ENCODE measurements around the gene NHERF2.

NHERF2 gene

GRCh38 chr16:2063861-2064260, 37.2 kb downstream of the NHERF2 start:
- DNase-seq = no peak

- no peak for DNase-seq
Observed at GRCh38 chr16:2064368-2064945, 37.8 kb downstream of the NHERF2 start.

- DNase-seq = no peak
Observed at GRCh38 chr16:2066139-2066538, 39.4 kb downstream of the NHERF2 start.

- DNase-seq = no peak
Observed at GRCh38 chr16:2070576-2071453, 44.1 kb downstream of the NHERF2 start.

DNA sequence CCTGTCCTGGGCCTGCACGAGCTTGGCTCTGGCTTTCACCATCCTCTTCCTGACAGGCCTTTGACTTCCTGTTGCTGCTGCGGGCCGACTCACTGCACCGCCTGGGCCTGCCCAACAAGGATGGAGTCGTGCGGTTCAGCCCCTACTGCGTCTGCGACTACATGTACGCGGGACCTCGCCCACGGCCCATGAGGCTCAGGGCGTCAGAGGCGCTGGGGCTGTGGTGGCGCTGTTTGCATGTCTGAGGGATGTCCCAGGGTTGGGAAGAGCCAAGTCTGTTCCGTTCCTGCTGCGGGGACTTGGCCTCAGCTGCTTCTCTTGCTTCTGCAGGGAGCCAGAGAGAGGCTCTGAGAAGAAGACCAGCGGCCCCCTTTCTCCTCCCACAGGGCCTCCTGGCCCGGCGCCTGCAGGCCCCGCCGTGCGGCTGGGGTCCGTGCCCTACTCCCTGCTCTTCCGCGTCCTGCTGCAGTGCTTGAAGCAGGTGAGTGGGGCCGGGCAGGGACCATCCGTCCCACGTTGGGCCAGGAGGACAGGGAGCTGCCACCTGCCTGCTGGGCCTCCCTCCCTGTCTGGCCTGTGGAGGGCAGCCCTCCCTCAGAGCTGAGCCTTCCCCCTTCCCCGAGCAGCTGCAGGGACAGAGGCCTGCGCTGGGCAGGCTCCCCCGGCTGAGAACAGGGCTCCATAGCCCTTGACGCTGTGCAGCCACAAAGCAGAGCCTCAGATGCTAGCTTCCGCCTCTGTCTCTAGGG, 44.9 kb downstream of the NHERF2 start:
- no peak for DNase-seq

DNA sequence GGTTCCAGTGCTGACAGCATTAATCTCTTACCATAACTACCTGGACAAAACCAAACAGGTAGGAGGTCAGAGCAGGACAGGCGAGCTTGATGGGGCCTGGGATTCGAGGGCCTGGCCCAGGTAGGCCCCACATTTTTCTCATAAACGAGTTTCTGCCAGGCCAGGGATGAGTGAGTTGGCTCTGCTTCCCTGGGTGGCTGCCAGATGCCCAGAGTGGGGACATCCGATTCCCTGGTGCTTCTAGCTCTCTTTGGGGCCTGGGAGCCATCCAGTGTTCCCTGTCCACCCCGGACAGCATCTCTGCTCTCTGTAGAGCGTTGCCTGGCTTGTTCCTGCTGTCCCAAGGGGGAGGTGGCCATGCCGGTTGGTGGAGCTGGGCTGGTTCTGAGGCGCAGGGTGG, 46.2 kb downstream of the NHERF2 start:
- DNase-seq = no peak

- DNase-seq = no peak
Observed at GRCh38 chr16:2074071-2074470, 47.4 kb downstream of the NHERF2 start.

GRCh38 chr16:2075631-2076030, 48.9 kb downstream of the NHERF2 start:
- no peak for DNase-seq

DNA sequence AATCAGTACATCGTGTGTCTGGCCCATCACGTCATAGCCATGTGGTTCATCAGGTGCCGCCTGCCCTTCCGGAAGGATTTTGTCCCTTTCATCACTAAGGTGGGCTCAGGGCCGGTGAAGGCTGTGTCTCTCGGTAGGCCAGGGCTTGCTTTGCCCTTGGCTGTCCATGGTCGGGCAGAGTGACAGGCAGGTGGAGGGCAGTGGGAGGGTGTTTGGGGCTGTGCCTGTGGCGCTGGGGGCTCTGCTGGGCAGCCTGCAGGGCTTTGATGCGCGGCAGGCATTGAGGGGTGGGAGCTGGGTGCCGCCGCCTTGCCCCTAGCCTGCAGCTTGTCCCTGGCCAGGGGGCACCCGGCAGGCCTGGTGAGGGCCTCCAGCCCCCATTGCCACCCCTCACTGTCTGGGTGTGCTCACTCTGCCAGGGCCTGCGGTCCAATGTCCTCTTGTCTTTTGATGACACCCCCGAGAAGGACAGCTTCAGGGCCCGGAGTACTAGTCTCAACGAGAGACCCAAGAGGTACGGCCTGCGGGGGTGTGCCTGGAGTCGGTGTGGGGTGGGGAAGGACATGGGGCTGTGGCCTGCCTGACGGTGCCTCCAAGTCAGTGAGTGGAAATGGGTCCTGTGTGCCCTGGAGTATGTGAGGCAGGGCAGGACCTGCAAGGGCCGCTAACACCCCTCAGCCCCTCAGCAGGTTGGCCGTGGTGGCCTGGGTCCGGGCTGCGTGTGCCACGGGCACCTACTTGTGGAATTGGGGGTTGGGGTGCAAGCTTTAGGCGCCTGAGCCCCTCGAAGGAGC, 49.6 kb downstream of the NHERF2 start:
- no peak for DNase-seq

GRCh38 chr16:2077016-2077415, 50.3 kb downstream of the NHERF2 start:
- no peak for DNase-seq

DNA sequence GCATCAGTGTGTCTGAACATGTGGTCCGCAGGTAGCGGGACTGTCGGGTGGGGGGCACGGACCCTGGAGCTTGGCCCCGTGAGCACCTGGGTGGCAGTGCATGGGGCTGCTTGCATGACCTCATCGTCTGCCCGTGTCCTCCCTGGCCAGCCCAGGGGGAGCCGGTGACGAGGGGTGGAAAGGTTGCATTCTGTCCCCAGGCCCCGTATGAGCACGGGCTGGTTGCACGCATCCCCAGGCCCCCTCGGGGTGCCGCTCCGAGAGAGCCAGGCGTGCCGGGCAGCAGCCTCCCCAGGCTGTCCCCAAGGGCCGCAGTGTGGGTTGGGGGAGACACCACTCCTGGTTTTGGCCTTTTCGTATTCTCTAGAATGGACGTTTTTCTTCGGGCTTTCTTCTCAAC, 51.0 kb downstream of the NHERF2 start:
- DNase-seq = no peak

GRCh38 chr16:2078096-2078495, 51.4 kb downstream of the NHERF2 start:
- DNase-seq = no peak

DNA sequence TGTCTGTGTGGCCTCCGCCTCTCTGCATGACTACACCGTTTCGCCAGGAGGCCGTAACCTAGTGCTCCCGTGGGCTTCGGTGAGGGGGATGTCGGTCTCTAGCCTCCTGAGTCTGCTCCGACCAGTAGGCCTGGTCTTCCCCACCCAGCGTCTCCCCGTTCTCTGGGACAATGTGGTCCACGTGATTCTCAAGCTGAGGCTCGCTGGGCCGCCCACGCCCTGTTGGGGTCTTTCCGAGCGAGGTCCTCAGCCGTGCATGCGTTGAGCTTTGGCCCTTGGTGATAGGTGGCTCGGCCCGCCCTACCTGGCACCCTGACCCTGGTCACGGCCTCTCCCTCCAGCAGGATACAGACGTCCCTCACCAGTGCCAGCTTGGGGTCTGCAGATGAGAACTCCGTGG, 52.0 kb downstream of the NHERF2 start:
- DNase-seq = no peak

GRCh38 chr16:2079311-2079800, 52.7 kb downstream of the NHERF2 start:
- no peak for DNase-seq

DNA sequence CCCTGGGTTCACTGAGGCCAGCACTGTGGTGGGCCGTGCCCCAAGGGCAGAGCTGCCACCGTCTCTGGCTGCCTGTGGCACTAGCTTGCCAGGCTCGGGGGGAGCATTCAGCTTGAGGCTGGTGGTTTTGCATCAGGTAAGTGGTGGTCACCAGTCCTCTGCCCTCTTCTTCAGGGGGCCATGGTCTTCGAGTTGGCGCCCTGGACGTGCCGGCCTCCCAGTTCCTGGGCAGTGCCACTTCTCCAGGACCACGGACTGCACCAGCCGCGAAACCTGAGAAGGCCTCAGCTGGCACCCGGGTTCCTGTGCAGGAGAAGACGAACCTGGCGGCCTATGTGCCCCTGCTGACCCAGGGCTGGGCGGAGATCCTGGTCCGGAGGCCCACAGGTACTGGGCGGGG, 53.3 kb downstream of the NHERF2 start:
- no peak for DNase-seq

DNA sequence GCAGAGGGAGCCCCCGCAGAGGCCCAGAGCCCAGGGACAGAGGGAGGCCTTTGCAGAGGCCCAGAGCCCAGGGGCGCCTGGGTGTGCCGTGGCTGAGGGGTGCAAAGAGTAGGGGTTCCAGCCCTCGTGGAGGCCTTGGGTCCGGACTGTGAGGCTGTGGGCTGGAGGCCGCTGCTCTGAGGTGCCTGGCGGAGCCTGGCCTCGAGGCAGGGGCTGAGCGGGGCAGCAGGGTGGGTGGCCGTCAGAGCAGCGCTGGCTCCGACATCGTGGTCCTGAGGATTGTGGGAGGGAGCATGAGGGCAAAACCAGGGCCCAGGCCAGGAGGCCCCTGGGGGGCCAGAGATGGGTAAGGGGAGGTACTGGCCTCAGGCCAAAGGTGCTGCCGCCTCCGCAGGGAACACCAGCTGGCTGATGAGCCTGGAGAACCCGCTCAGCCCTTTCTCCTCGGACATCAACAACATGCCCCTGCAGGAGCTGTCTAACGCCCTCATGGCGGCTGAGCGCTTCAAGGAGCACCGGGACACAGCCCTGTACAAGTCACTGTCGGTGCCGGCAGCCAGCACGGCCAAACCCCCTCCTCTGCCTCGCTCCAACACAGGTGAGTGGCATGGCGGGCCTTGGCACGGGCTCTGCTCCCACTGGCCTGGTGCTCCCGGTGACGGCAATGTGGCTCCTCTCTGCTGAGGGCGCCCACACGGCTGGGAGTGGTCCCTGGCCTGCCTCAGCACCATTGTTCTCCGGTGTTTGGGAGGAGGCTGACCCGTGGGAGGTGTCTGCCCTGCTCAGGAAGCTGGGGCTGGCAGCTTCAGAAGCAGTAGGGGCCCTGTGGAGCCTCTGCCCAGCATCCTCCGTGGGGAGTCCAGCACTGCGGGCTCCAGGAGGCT, 54.7 kb downstream of the NHERF2 start:
- DNase-seq = no peak

GRCh38 chr16:2082171-2082982, 55.7 kb downstream of the NHERF2 start:
- no peak for DNase-seq

DNA sequence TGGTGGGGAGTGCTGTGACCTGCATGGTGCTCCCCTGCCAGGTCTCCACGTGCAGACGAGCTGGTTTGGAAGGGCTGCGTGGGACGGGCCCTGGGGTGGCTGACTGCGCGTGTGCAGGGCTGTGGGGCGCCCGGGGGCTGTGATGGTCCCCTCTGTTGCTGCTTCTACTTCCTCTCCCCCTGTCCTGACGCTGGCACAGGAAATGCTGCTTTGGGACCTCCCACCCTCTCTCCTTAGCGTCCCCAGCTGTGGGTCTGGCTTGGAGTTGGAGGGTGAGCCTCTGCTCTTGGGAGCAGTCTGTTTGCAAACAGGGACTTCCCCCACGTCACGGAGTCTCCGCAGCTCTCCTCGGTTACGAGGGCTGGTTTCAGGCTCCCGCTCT, 56.3 kb downstream of the NHERF2 start:
- DNase-seq = no peak

- no peak for DNase-seq
Observed at GRCh38 chr16:2083409-2083808, 56.7 kb downstream of the NHERF2 start.

DNA sequence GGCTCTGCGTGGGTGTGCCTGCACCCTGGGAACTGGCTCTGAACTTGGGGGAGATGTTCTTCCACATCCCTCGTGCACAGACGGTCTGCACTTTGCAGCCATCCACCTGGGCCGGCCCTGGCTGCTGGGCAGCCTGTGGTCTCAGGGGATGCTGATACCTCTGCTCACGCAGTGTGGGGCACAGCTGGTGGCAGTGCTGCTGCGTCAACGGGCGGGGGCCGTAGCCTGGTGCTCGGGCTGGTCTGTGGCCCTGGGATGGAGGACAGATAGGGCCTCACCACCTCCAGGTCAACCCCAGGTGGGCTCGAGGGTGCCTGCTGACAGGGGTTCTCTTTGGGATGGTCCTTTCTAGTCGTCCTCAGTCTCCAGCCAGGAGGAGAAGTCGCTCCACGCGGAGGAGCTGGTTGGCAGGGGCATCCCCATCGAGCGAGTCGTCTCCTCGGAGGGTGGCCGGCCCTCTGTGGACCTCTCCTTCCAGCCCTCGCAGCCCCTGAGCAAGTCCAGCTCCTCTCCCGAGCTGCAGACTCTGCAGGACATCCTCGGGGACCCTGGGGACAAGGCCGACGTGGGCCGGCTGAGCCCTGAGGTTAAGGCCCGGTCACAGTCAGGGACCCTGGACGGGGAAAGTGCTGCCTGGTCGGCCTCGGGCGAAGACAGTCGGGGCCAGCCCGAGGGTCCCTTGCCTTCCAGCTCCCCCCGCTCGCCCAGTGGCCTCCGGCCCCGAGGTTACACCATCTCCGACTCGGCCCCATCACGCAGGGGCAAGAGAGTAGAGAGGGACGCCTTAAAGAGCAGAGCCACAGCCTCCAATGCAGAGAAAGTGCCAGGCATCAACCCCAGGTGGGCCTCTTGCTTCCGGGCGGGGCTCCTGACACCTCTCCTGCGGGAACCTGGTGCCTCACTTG, 57.4 kb downstream of the NHERF2 start:
- no peak for DNase-seq

All from activated T-cell treated with anti-CD3 and anti-CD28 coated beads, Interleukin-2, amount 50 U/mL, for 1 hour (primary cell).